Activated naive CD4-positive, alpha-beta T cell treated with anti-CD3 and anti-CD28 coated beads for 36 hours (primary cell): ENCODE results near the gene PLXNA2. TPM values are rescaled to one million over a fixed set of nuclear protein-coding genes. Genes with fewer than 3 reads are reported as not detected.

Source experiments
- CTCF ChIA-PET: fragments of 350-600 bp; sonication (Branson Sonifier 250); formaldehyde crosslinking; loops from one replicate; lab custom pipeline; 2021; ENCODE audit warnings: antibody characterized with exemption; lab: Charles Lee
- DNase-seq: peaks from one replicate; pipeline ENCODE4 v3.0.0-alpha.2; 2020
- H3K27ac Mint-ChIP-seq: one replicate; pipeline ENCODE4 v1.8.0; 2021; ENCODE audit warnings: mild to moderate bottlenecking, mixed read lengths
- H3K27me3 Mint-ChIP-seq: one replicate; pipeline ENCODE4 v1.8.0; 2021; ENCODE audit warnings: low read depth, mixed read lengths
- H3K36me3 Mint-ChIP-seq: one replicate; pipeline ENCODE4 v1.8.0; 2021; ENCODE audit warnings: low read depth, mixed read lengths
- H3K4me1 Mint-ChIP-seq: one replicate; pipeline ENCODE4 v1.8.0; 2021; ENCODE audit warnings: low read depth, mixed read lengths
- H3K4me3 Mint-ChIP-seq: one replicate; pipeline ENCODE4 v1.8.0; 2021; ENCODE audit warnings: mild to moderate bottlenecking, moderate library complexity, mixed read lengths
- H3K9me3 Mint-ChIP-seq: one replicate; pipeline ENCODE4 v1.8.0; 2021; ENCODE audit warnings: mixed read lengths
- intact Hi-C: fragments of 100-400 bp; cut with micrococcal nuclease; formaldehyde crosslinking; loops from one replicate; pipeline ENCODE4 v1.15.1; 2023
- total RNA-seq, 2 experiments: library from RNA; stranded (reverse); gene quantifications; one replicate each; pipeline ENCODE4 v1.2.3, GENCODE V29; 2021

The PLXNA2 gene
- total RNA-seq, 2 experiments from 2014 or later = 0.26 to 0.35 TPM

DNA sequence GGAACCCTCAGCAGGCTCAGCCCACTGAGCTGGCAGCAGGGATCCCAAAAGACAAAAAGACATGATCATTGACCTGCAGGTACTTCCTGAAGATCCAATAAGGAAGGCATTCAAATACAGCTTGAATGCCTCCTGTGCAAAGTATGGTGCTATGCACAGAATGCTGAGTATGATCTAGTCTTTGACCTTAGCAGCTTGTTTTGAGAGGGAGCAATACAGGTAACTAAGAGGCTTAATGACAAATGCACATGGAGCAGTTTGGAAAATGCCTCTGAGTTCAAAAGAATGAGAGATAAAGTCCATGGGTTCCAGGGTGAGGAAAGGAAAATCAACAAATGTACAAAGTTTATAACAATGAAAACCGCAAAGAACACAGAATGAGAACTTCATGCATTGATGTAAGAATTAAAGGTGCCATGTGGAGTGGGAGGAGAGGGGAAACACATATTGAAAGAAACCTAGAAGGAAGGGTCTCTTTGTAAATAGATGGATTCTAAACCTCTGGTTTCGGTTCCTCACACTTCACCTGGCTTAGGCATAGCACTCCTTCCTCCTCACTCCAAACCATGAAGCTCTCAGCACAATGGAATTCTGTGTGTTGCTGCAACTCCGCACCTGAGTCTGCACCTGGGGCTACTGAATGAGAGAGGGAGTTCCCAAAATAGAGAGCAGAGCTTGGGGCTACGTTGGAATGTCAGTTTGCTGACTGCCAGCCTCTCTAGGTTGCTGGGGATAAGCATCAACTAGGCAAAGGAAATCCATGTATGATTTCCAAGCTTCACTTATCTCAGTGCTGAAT is 77.6 kb downstream of the PLXNA2 start:
- H3K27ac Mint-ChIP-seq = no peak overlapping the region
- CTCF ChIA-PET = interaction anchor here (0.7 kb wide), 1 partner anchor 36 kb away, joined by 3 read pairs; no protein-coding TSS in a partner anchor
- intact Hi-C loops = no loop called here
- no peak overlapping the region for H3K4me3 Mint-ChIP-seq
- no peak for DNase-seq
- H3K27me3 Mint-ChIP-seq = peaks cover 28% of the 10 kb centered on the region
- no peaks in the 10 kb centered on the region for H3K9me3 Mint-ChIP-seq
- no peaks in the 10 kb centered on the region for H3K4me1 Mint-ChIP-seq
- H3K36me3 Mint-ChIP-seq = no peaks in the 10 kb centered on the region

GRCh38 chr1:208165659-208166058 is 78.5 kb downstream of the PLXNA2 start:
- intact Hi-C loops = no loop called here
- Mint-ChIP-seq H3K27me3 (peaks cover 28% of the 10 kb centered on the region), H3K27ac (no peak overlapping the region)

GRCh38 chr1:208164609-208165008 is 79.6 kb downstream of the PLXNA2 start:
- DNase-seq = no peak
- CTCF ChIA-PET = no interaction called here
- no peak overlapping the region for H3K27ac Mint-ChIP-seq
- no peaks in the 10 kb centered on the region for H3K4me1 Mint-ChIP-seq
- intact Hi-C loops = no loop called here
- no peaks in the 10 kb centered on the region for H3K36me3 Mint-ChIP-seq
- no peak overlapping the region for H3K4me3 Mint-ChIP-seq
- peaks cover 28% of the 10 kb centered on the region for H3K27me3 Mint-ChIP-seq
- H3K9me3 Mint-ChIP-seq = no peaks in the 10 kb centered on the region

More at GRCh38 chr1:208165659-208166058, 78.5 kb downstream of the PLXNA2 start:
- CTCF ChIA-PET = interaction anchor here (1.1 kb wide), 1 partner anchor 13 kb away, joined by 3 read pairs; no protein-coding TSS in a partner anchor
- Mint-ChIP-seq H3K4me1 (no peaks in the 10 kb centered on the region), H3K36me3 (no peaks in the 10 kb centered on the region), H3K4me3 (no peak overlapping the region), H3K9me3 (no peaks in the 10 kb centered on the region)
- no peak for DNase-seq

- peaks cover 26% of the 10 kb centered on the region for H3K27me3 Mint-ChIP-seq
- CTCF ChIA-PET = no interaction called here
- no peaks in the 10 kb centered on the region for H3K36me3 Mint-ChIP-seq
- no peak overlapping the region for H3K4me3 Mint-ChIP-seq
- DNase-seq = no peak
- intact Hi-C loops = no loop called here
- H3K4me1 Mint-ChIP-seq = no peaks in the 10 kb centered on the region
- H3K27ac Mint-ChIP-seq = no peak overlapping the region
- H3K9me3 Mint-ChIP-seq = no peaks in the 10 kb centered on the region
These were observed 80.6 kb downstream of the PLXNA2 start for GRCh38 chr1:208163539-208163938.

DNA sequence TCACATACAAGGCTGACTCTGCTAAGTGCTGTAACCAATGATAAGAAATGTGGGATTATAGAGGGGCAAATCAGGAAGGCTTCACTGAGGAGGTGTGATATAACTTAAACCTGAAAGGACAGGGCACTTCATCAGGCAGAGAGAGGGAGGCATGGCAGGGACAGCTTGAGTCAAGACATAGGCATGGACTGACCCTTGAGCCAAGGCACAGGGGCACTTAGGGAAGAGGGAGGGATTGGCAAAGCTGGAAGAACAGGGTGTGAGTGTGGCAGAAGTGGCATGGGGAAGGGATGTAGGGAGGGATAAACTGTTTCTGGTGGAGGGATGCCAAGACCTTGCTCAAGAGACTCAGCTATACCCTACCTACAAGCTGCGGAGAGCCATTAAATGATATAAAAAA is 81.3 kb downstream of the PLXNA2 start:
- DNase-seq = no peak
- CTCF ChIA-PET = no interaction called here
- no peak overlapping the region for H3K27ac Mint-ChIP-seq
- intact Hi-C loops = no loop called here
- H3K27me3 Mint-ChIP-seq = peaks cover 28% of the 10 kb centered on the region
- no peak overlapping the region for H3K4me3 Mint-ChIP-seq
- H3K36me3 Mint-ChIP-seq = no peaks in the 10 kb centered on the region
- H3K4me1 Mint-ChIP-seq = no peaks in the 10 kb centered on the region
- H3K9me3 Mint-ChIP-seq = no peaks in the 10 kb centered on the region

GRCh38 chr1:208161656-208162375 is 82.4 kb downstream of the PLXNA2 start:
- CTCF ChIA-PET = interaction anchor here (0.7 to 1.5 kb wide), 2 partner anchors 83 to 175 kb away, joined by 5 to 6 read pairs; partner anchors contain the start of gene PLXNA2
- no peak for DNase-seq
- no peak overlapping the region for H3K27ac Mint-ChIP-seq
- H3K9me3 Mint-ChIP-seq = no peaks in the 10 kb centered on the region
- no peaks in the 10 kb centered on the region for H3K36me3 Mint-ChIP-seq
- intact Hi-C loops = no loop called here
- H3K4me3 Mint-ChIP-seq = no peak overlapping the region
- peaks cover 28% of the 10 kb centered on the region for H3K27me3 Mint-ChIP-seq
- H3K4me1 Mint-ChIP-seq = no peaks in the 10 kb centered on the region

DNA sequence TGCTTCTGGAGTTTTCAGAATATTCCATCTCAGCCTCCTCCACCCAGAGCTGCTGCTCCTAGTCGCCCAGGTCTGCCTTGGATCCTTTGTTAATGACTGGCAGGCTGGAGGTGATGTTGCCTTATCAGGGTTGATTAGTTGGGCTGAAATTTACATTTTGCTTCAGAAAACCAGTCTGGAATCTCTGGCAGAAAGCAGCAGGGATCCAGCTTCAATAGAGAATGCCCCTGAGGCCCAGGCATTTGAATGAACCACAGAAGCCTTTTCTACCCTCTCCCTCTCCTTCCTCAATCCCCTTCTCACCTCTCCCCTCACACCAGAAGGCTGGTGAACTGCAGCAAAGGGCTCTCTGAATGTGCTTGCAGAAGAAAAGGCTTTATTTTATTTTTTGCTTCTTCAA is 83.2 kb downstream of the PLXNA2 start:
- Mint-ChIP-seq H3K4me3 (no peak overlapping the region), H3K4me1 (no peaks in the 10 kb centered on the region), H3K36me3 (no peaks in the 10 kb centered on the region), H3K27me3 (peaks cover 28% of the 10 kb centered on the region), H3K9me3 (no peaks in the 10 kb centered on the region), H3K27ac (no peak overlapping the region)
- CTCF ChIA-PET = interaction anchor here (1.5 kb wide), 1 partner anchor 84 kb away, joined by 6 read pairs; the partner anchor contains the start of gene PLXNA2
- intact Hi-C loops = no loop called here
- DNase-seq = no peak

DNA sequence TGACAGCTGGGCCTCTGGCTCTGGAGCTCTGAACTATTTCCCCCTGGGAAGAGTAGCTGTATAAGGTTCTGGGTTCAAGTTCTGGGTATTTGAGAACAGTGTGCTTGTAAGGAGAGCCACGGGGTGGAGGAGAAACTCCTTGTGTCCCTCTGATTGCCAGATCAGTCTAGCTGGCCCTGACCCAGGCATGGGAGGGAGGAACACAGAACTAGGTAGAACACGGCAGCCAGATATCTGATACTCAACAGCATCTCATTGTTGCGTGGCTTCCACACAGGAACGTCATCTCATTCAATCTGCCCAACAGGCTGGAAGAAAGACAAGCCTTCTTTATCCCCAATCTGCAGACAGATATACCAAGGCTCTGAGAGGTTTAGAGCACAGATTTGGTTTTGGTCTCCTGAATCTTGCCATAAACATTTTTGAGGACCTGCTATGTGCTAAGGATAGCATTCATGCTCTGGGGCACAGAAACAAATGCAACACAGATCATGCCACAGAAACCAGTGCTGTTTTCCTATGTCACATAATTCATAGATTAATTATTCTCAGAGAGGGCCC is 83.8 kb downstream of the PLXNA2 start:
- Mint-ChIP-seq H3K4me3 (no peak overlapping the region), H3K9me3 (no peaks in the 10 kb centered on the region), H3K27ac (no peak overlapping the region), H3K4me1 (no peaks in the 10 kb centered on the region), H3K36me3 (no peaks in the 10 kb centered on the region), H3K27me3 (peaks cover 22% of the 10 kb centered on the region)
- DNase-seq = no peak
- CTCF ChIA-PET = no interaction called here
- intact Hi-C loops = no loop called here

GRCh38 chr1:208159555-208160258 is 84.5 kb downstream of the PLXNA2 start:
- peaks cover 18% of the 10 kb centered on the region for H3K27me3 Mint-ChIP-seq
- H3K36me3 Mint-ChIP-seq = no peaks in the 10 kb centered on the region
- H3K4me1 Mint-ChIP-seq = no peaks in the 10 kb centered on the region
- intact Hi-C loops = no loop called here
- no peak overlapping the region for H3K4me3 Mint-ChIP-seq
- H3K9me3 Mint-ChIP-seq = no peaks in the 10 kb centered on the region
- no peak for DNase-seq
- CTCF ChIA-PET = no interaction called here
- H3K27ac Mint-ChIP-seq = no peak overlapping the region

- H3K36me3 Mint-ChIP-seq = no peaks in the 10 kb centered on the region
- peaks cover 12% of the 10 kb centered on the region for H3K27me3 Mint-ChIP-seq
- intact Hi-C loops = no loop called here
- H3K9me3 Mint-ChIP-seq = no peaks in the 10 kb centered on the region
- H3K4me1 Mint-ChIP-seq = no peaks in the 10 kb centered on the region
- CTCF ChIA-PET = no interaction called here
- no peak overlapping the region for H3K4me3 Mint-ChIP-seq
- no peak for DNase-seq
- no peak overlapping the region for H3K27ac Mint-ChIP-seq
These were observed 85.3 kb downstream of the PLXNA2 start for GRCh38 chr1:208158640-208159554.

GRCh38 chr1:208157769-208158168 is 86.4 kb downstream of the PLXNA2 start:
- no peaks in the 10 kb centered on the region for H3K4me1 Mint-ChIP-seq
- no peak for DNase-seq
- intact Hi-C loops = no loop called here
- H3K27ac Mint-ChIP-seq = no peak overlapping the region
- CTCF ChIA-PET = interaction anchor here (1.2 kb wide), 1 partner anchor 136 kb away, joined by 4 read pairs; no protein-coding TSS in a partner anchor
- peaks cover 4% of the 10 kb centered on the region for H3K27me3 Mint-ChIP-seq
- H3K4me3 Mint-ChIP-seq = no peak overlapping the region
- no peaks in the 10 kb centered on the region for H3K9me3 Mint-ChIP-seq
- no peaks in the 10 kb centered on the region for H3K36me3 Mint-ChIP-seq
